NCI-H1105 treated with DMSO at 0.1 percent for 48 hours (cell line): Measurements from ENCODE around the gene EXD1.
"Not testable (repeated sequence)": the region's sequence is repeated elsewhere in the genome, so short reads cannot be mapped to it uniquely, and the experiment has no call there.

Source experiments
- DNase-seq: peaks from one replicate; lab custom pipeline; 2025; lab: John Stamatoyannopoulos, UW

EXD1 gene, protein sequence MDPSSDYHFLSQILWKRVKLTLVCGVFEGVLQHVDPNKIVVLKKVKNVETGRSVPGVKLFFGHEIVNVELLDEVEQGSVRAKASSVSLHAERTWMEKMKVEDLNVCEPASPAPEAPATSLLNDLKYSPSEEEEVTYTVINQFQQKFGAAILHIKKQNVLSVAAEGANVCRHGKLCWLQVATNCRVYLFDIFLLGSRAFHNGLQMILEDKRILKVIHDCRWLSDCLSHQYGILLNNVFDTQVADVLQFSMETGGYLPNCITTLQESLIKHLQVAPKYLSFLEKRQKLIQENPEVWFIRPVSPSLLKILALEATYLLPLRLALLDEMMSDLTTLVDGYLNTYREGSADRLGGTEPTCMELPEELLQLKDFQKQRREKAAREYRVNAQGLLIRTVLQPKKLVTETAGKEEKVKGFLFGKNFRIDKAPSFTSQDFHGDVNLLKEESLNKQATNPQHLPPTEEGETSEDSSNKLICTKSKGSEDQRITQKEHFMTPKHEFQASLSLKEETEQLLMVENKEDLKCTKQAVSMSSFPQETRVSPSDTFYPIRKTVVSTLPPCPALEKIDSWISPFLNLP

DNA sequence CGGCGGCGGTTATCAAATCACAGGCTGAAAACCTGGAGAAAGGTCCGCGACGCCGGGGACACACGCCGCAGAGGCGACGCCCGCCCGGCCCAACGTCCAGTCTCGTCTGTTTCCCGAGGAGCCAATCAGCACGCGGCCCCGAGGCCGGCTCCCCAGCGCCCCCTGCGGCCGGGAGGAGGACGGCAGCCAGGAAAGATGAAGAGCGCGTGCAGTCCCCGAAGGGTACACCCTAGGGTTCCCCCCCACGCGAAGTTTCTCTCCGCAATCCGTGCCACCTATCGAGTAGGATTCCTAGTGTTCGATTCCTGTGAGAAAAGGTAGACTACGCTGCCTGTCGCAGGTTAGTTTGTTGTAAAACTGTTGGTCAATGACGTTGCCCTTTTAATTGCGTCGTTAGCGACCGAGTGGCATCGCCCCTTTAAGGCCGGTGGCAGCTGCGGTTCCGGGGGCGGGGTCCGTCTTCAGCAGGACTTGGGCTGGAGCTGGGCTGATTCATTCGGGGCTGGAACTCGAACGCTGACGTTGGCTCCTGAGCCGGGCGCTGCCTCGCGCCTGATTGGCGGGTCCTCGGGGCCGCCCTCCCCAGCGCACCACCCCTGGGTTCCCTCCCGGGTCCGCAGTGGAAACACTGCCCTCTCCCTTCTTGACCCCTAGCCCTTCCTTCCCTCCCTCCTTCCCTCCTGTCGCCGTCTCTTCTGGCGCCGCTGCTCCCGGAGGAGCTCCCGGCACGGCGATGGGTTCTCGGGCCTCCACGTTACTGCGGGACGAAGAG is at the start of gene EXD1, which contains the start of gene CHP1:
Gene EXD1, minus strand, starts transcription at position 108 of the 772 bp plus-strand sequence. CDS start 4,182 bp downstream, outside the sequence.
Gene CHP1, plus strand, starts transcription at position 619 of the 772 bp plus-strand sequence. Its CDS starts 115 bp downstream, at position 734.
- DNase-seq = peak; percentile 75

DNA sequence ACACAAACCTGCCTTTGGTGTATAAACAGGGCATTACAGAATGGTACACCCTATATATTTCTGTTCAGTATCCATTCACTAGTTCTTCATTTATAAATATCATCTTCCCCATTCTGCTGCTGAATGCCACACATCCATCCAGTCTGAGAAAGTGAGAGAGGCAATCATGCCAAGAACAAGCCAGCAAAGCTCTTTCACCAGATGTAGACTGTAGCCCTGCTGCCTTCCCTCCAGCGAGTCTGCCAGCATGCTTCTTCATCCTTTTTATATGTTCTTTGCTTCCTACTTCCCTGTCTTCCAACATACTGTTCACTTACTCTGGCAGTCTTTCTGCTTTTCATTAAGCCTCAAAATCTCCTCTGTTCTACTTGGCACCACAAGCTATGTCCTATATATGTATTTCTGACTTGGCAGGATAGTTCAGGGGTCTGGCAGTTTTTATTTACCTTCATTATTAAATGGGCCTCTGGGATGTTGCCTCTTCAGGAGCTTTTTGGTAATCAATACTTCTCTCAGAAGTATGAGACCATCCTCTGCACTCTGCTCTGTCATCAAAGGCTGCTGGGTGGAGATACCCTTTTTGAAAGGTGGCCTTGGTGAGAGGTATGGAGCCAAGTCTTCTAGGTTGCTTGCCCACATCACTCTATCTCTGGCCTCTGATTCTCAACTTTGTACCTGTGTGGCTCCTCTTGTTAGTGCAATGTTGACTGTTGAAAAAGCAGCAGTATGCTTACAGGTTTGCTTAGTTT is 49.2 kb upstream of the EXD1 start:
- DNase-seq = no peak

- DNase-seq = no peak
Measured at GRCh38 chr15:41278319-41278718, 47.8 kb upstream of the EXD1 start.

- DNase-seq = no peak
Measured at GRCh38 chr15:41276831-41277230, 46.3 kb upstream of the EXD1 start.

GRCh38 chr15:41269887-41270286 is 39.3 kb upstream of the EXD1 start:
- no peak for DNase-seq

GRCh38 chr15:41263891-41264351 is 33.4 kb upstream of the EXD1 start:
- DNase-seq = no peak

GRCh38 chr15:41262571-41262970 is 32.0 kb upstream of the EXD1 start:
- DNase-seq = no peak

DNA sequence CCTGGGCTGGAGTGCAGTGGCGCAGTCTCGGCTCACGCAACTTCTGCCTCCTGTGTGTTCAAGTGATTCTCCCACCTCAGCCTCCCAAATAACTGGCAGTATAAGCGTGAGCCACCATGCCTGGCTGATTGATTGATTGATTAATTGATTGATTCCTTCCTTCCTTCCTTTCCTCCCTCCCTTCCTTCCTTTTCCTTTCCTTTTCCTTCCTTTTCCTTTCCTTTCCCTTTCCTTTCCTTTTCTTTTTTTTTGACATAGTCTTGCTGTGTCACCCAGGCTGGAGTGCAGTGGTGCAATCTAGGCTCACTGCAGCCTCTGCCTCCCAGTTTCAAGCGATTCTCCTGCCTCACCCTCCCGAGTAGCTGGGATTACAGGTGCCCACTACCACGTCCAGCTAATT is 30.4 kb upstream of the EXD1 start:
- not testable (repeated sequence) for DNase-seq

DNA sequence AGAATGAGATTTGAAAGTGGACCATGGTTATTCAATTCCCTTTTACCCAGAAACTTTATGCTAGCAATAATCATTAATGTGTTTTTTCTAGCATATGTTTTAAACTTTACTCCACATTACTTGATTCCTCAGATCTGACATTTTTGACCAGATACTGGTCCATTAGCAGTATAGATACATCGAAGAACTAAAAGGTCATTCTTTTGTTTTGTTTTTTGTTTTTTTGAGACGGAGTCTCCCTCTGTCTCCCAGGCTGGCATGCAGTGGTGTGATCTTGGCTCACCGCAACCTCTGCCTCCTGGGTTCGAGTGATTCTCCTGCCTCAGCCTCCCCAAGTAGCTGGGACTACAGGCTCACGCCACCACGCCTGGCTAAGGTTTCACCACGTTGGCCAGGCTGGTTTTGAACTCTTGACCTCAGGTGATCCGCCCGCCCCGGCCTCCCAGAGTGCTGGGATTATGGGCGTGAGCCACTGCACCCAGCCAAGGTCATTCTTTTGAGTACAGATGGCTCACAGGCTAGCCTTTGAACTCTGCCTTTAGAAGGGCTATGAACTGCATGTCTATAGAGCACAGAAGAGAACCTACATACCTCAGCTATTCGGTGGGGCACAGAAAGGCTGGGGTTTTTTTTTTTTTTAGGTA is 29.1 kb upstream of the EXD1 start:
- no peak for DNase-seq

DNA sequence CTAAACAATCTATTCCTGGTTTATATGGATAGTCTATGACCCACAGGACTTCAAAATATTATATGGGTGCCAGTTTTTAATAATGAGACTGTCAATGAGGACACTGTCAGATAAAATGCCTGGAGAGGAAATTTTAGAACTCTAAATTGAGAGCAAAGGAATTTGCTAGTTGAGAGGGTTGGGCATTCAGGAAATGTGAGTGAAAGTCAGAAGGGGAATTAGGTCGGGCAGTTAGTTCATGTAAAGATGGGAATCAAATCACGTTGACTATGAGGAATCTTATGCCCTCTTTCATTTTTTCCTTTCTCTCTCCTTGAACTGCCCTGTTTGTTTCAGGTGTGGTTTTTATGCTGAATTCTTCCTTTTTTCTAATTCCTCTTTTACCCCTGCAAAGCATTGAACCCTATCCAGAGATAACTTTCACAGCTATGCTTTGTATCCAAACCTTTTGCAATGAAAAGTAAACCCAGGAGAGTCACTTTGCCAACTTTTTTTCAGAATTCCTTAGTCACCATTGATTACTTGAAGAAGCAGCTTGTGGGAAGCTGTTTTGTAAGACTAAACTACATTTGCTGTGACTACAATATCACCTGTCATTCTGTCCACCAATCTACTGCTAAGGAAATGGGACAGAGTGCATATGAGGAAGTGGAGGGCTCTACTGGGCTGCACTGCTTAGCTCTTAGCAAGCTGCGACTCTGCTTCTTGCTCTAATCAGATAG is 28.4 kb upstream of the EXD1 start:
- DNase-seq = no peak

DNA sequence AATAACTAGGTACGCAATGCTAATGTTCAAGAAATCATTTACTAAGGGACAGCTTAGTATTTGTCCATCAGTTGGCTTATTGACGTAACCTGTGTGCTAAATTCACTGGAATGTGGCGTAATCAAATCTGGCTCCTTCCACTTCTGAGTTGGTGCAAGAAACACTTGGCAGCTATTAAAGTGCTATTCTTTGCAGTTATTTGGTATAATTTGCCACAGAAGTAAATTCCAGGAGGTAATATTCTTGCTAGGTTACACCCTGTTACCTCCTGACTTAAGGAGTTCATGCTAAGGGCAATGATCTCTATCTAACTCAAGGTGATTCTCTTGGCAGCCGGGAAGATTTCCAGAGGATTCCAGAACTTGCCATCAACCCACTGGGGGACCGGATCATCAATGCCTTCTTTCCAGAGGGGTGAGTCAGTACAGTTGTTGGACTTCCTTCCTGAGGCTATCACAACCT is 26.1 kb upstream of the EXD1 start:
- DNase-seq = no peak

DNA sequence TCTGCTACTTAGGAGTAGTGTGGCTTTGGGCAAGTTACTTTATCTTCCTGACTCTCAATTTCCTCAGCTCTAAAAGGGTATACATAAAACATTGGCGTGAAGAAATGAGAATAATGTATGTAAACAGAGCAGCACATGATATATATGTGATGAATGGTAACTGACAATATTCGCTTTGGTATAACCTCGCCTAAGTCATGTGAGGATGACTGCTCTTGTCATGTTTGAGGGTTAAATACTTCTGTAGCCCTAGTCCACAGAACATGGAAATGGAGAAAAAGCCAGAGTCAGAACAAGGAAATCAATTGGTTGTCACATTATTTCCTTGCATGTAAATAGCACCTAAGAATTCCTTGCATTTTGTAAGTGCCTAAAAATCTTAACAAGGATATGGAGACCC is 25.5 kb upstream of the EXD1 start:
- no peak for DNase-seq

GRCh38 chr15:41254560-41254959 is 24.0 kb upstream of the EXD1 start:
- DNase-seq = no peak

DNA sequence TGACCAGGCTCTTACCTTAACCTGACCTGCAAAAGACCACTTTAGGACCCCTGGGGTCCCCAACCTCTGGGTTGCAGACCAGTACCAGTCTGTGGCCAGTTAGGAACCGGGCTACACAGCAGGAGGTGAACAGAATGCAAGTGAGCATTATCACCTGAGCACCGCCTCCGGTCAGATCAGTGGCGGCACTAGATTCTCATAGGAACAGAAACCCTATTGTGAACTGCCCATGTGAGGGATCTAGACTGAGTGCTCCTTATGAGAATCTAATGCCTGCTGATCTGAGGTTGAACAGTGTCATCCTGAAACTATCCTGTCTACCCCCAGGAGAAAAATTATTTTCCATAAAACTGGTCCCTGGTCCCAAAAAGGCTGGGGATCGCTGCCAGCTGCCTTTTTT is 20.9 kb upstream of the EXD1 start:
- no peak for DNase-seq

- not testable (repeated sequence) for DNase-seq
Measured at GRCh38 chr15:41250745-41251144, 20.2 kb upstream of the EXD1 start.

DNA sequence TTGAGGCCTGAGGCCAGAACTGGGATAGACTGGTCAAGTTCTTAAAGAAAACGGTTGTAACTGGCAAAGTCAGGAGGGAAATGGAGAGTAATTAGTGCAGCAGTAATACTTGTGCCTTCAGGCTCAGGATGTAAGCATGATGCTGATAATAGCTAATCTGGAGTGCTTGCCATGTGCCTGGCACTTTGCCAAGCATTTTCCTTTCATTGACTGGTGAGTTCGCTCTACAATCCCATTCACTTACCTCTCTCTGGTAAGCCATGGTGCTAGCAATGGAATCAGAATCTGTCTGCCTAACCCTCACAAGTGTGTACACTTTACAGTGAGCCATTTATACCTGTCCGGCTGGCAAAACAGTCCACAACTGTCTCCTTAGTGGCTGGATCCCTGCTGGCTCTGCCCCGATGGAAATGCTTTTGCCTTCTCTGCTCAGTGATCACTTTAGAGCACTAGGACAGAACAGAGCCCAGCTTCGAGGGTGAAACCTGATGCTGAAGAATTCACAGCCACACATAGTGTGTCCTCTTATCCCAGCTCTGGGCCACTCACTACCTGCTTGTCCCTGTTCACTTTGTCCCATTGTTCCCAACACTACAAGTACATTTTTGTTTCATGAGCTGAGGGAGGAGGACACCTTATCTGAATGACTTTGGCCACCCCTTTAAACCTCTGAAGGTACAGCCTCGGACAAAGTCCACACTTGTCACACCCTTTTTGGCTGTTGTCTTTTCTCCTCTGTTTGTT is 10.8 kb upstream of the EXD1 start:
- peak; percentile 80 for DNase-seq

- no peak for DNase-seq
Measured at GRCh38 chr15:41238100-41238499, 7.5 kb upstream of the EXD1 start.

DNA sequence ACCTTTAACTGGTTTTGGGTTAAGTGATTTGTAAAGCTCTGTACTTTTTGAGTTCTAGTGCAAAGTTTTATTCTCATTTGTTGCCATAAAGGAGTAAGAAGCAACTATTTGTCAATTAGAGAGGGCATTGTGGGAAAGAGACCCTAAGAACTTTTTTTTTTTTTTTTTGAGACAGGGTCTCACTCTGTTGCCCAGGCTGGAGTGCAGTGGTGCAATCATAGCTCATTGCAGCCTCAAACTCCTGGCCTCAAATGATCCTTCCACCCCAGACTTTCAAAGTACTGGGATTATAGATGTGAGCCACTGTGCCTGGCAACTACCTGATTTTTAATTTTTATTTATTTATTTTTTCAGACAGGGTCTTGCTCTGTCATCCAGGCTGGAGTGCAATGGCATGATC is 5.4 kb upstream of the EXD1 start:
- no peak for DNase-seq

- DNase-seq = not testable (repeated sequence)
Measured at GRCh38 chr15:41235228-41235627, 4.7 kb upstream of the EXD1 start.

GRCh38 chr15:41233367-41233771 is 2.8 kb upstream of the EXD1 start:
- DNase-seq = no peak
